ENCODE measurements around the gene CA12. TPM values are rescaled to one million over a fixed set of nuclear protein-coding genes. Genes with fewer than 3 reads are reported as not detected.

Gene CA12
- total and polyA plus RNA-seq, 4 donors = 0.07 to 5.1 (median 1.5) TPM

- Histone ChIP-seq H3K27ac (ENCODE audit: low read depth in 1 of 2, low read length in 2 of 2) (no peak overlapping the region), H3K36me3 (ENCODE audit: control insufficient read depth in 4 of 4, insufficient read depth in 3 of 4, low read depth in 1 of 4, low read length in 3 of 4) (peaks cover 0 to 5% (median 0%) of the 10 kb centered on the region in 4 donors), H3K9me3 (ENCODE audit: control insufficient read depth in 4 of 4, low read length in 3 of 4) (no peaks in the 10 kb centered on the region), H3K27me3 (ENCODE audit: control insufficient read depth in 4 of 4, insufficient read depth in 4 of 4, low read length in 3 of 4) (no peaks in the 10 kb centered on the region), H3K4me3 (ENCODE audit: low read depth in 1 of 3, low read length in 3 of 3) (no peak overlapping the region), H3K9ac (ENCODE audit: low read depth in 1 of 2, low read length in 2 of 2) (no peak overlapping the region), H3K4me1 (ENCODE audit: control insufficient read depth in 4 of 4, insufficient read depth in 4 of 4, low read length in 3 of 4) (peaks cover 0 to 3% (median under 1%) of the 10 kb centered on the region in 4 donors)
- no peak for DNase-seq (ENCODE audit: low spot score)
- TF ChIP-seq FOXA1 (IDR thresholded peaks at IDR 0.05) (no peak), RXRA (IDR thresholded peaks at IDR 0.05) (no peak), JUND (IDR thresholded peaks at IDR 0.05) (no peak), RAD21 (IDR thresholded peaks at IDR 0.05) (no peak), SP1 (IDR thresholded peaks at IDR 0.05) (no peak), EGR1 (IDR thresholded peaks at IDR 0.05; ENCODE audit: low read depth in 2 of 2) (no peak), GABPA (IDR thresholded peaks at IDR 0.05 in 1 of 2, conservative IDR thresholded peaks at IDR 0.05 in 1 of 2) (no peak), HNF4G (IDR thresholded peaks at IDR 0.05) (no peak)
- WGBS = 93% methylated on average over 1 of the region's 1 CpG
Measured at GRCh38 chr15:63301088-63301487, 80.6 kb downstream of the CA12 start.

GRCh38 chr15:63299943-63300575 lies 81.6 kb downstream of the CA12 start:
- Histone ChIP-seq H3K9me3 (ENCODE audit: control insufficient read depth in 4 of 4, low read length in 3 of 4) (no peaks in the 10 kb centered on the region), H3K9ac (ENCODE audit: low read depth in 1 of 2, low read length in 2 of 2) (no peak overlapping the region), H3K36me3 (ENCODE audit: control insufficient read depth in 4 of 4, insufficient read depth in 3 of 4, low read depth in 1 of 4, low read length in 3 of 4) (peaks cover 0 to 5% (median 0%) of the 10 kb centered on the region in 4 donors), H3K27ac (ENCODE audit: low read depth in 1 of 2, low read length in 2 of 2) (no peak overlapping the region), H3K4me1 (ENCODE audit: control insufficient read depth in 4 of 4, insufficient read depth in 4 of 4, low read length in 3 of 4) (peaks cover 0 to 2% (median 0%) of the 10 kb centered on the region in 4 donors), H3K4me3 (ENCODE audit: low read depth in 1 of 3, low read length in 3 of 3) (no peak overlapping the region), H3K27me3 (ENCODE audit: control insufficient read depth in 4 of 4, insufficient read depth in 4 of 4, low read length in 3 of 4) (no peaks in the 10 kb centered on the region)
- WGBS = 90% methylated on average over 7 of the region's 7 CpGs
- no peak for TF ChIP-seq FOXA1 (IDR thresholded peaks at IDR 0.05)
- no peak for TF ChIP-seq YY1 (IDR thresholded peaks at IDR 0.05)
- TF ChIP-seq EGR1 (IDR thresholded peaks at IDR 0.05; ENCODE audit: low read depth in 2 of 2) = no peak
- TF ChIP-seq NR2F2 (IDR thresholded peaks at IDR 0.05) = no peak
- no peak for TF ChIP-seq GABPA (IDR thresholded peaks at IDR 0.05 in 1 of 2, conservative IDR thresholded peaks at IDR 0.05 in 1 of 2)
- no peak for TF ChIP-seq MAX (IDR thresholded peaks at IDR 0.05)
- no peak for TF ChIP-seq HNF4G (IDR thresholded peaks at IDR 0.05)
- no peak for DNase-seq (ENCODE audit: low spot score)

- 53% methylated on average over 6 of the region's 6 CpGs for WGBS
- Histone ChIP-seq H3K27ac (ENCODE audit: low read depth in 1 of 2, low read length in 2 of 2) (no peak overlapping the region), H3K36me3 (ENCODE audit: control insufficient read depth in 4 of 4, insufficient read depth in 3 of 4, low read depth in 1 of 4, low read length in 3 of 4) (peaks cover 0 to under 1% (median 0%) of the 10 kb centered on the region in 4 donors), H3K4me3 (ENCODE audit: low read depth in 1 of 3, low read length in 3 of 3) (no peak overlapping the region), H3K9me3 (ENCODE audit: control insufficient read depth in 4 of 4, low read length in 3 of 4) (no peaks in the 10 kb centered on the region), H3K27me3 (ENCODE audit: control insufficient read depth in 4 of 4, insufficient read depth in 4 of 4, low read length in 3 of 4) (no peaks in the 10 kb centered on the region), H3K9ac (ENCODE audit: low read depth in 1 of 2, low read length in 2 of 2) (no peak overlapping the region), H3K4me1 (ENCODE audit: control insufficient read depth in 4 of 4, insufficient read depth in 4 of 4, low read length in 3 of 4) (peaks cover 0 to 2% (median 1%) of the 10 kb centered on the region in 4 donors)
- DNase-seq (ENCODE audit: low spot score) = no peak
- TF ChIP-seq SP1 (IDR thresholded peaks at IDR 0.05) (peak; percentile 54), FOXA1 (IDR thresholded peaks at IDR 0.05) (no peak), ZBTB33 (IDR thresholded peaks at IDR 0.05) (no peak), NR2F2 (IDR thresholded peaks at IDR 0.05) (peak; percentile 32), FOXA2 (IDR thresholded peaks at IDR 0.05) (no peak), REST (IDR thresholded peaks at IDR 0.05) (no peak), RXRA (IDR thresholded peaks at IDR 0.05) (peak in 1 of 2 donors; percentile 56), EGR1 (IDR thresholded peaks at IDR 0.05; ENCODE audit: low read depth in 2 of 2) (no peak), HNF4G (IDR thresholded peaks at IDR 0.05) (no peak), CTCF (IDR thresholded peaks at IDR 0.05; ENCODE audit: low read depth, low read length, missing input control) (no peak), ATF3 (IDR thresholded peaks at IDR 0.05) (no peak), RAD21 (IDR thresholded peaks at IDR 0.05) (peak in 1 of 2 donors; percentile 40), JUND (IDR thresholded peaks at IDR 0.05) (no peak), TAF1 (conservative IDR thresholded peaks at IDR 0.05) (no peak), GABPA (IDR thresholded peaks at IDR 0.05 in 1 of 2, conservative IDR thresholded peaks at IDR 0.05 in 1 of 2) (no peak), YY1 (IDR thresholded peaks at IDR 0.05) (no peak), HNF4A (conservative IDR thresholded peaks at IDR 0.05) (peak in 1 of 2 donors; percentile 44)
Measured at GRCh38 chr15:63296195-63296594, 85.5 kb downstream of the CA12 start.
